Body of pancreas (tissue), 4 donors: Measurements from ENCODE around the gene CEP164. TPM values are rescaled to one million over a fixed set of nuclear protein-coding genes. Genes with fewer than 3 reads are reported as not detected.

Experiments
- ATAC-seq: fragments of 150-250 bp; one replicate; pipeline ENCODE4 v1.9.1; 2016
- DNase-seq, 4 donors: peaks; one replicate each; pipeline ENCODE4 v3.0.0-alpha.2; 2019
- H3K27ac ChIP-seq, 4 donors: fragments of 200-600 bp; sonication (generic); 1 replicate in 3 of 4; 2 replicates in 1 of 4; pipeline versions ENCODE4 v1.5.1 to v1.6.1; 2016 to 2019; ENCODE audit warnings: mild to moderate bottlenecking in 1 of 4, mixed read lengths in 1 of 4, moderate library complexity in 1 of 4
- H3K27me3 ChIP-seq, 2 donors: fragments of 200-600 bp; sonication (generic); one replicate each; pipeline ENCODE4 v1.6.0; 2016; ENCODE audit warnings: mild to moderate bottlenecking in 1 of 2
- H3K36me3 ChIP-seq, 2 donors: fragments of 200-600 bp; sonication (generic); replicated peaks in 1 of 2; 2 replicates each; pipeline ENCODE4 v1.5.1; 2016; ENCODE audit warnings: low read depth in 2 of 2; ENCODE audit not compliant: insufficient read depth in 1 of 2
- H3K4me1 ChIP-seq: fragments of 200-600 bp; sonication (generic); one replicate; pipeline ENCODE4 v1.6.0; 2016
- H3K4me3 ChIP-seq, 2 donors: fragments of 200-600 bp; sonication (generic); 1 replicate in 1 of 2; 2 replicates in 1 of 2; pipeline ENCODE4 v1.5.1; 2016 to 2019
- H3K9me3 ChIP-seq, 3 donors: fragments of 200-600 bp; sonication (generic); 1 replicate in 2 of 3; 2 replicates in 1 of 3; pipeline ENCODE4 v1.5.1; 2016
- CTCF ChIP-seq, 7 experiments: fragments of 450-650 bp in 4 of 7; fragments of 200-600 bp in 3 of 7; sonication (generic) in 3 of 7; IDR thresholded peaks; one replicate each; pipeline ENCODE4 v1.5.1; 2016 to 2019; ENCODE audit warnings: antibody characterized with exemption in 7 of 7
- POLR2A ChIP-seq, 3 donors: fragments of 450-650 bp; IDR thresholded peaks; one replicate each; pipeline ENCODE4 v1.6.1; 2016; ENCODE audit warnings: antibody characterized with exemption in 3 of 3, mild to moderate bottlenecking in 2 of 3
- WGBS, 2 donors: methylation state at CpG; one replicate each; pipeline ENCODE4 v1.1.5; 2017; 5-methylcytosine and 5-hydroxymethylcytosine counted together
- intact Hi-C: fragments of 100-400 bp; cut with DNase I; formaldehyde crosslinking; loops from one replicate; pipeline ENCODE4 v1.15.1; 2023
- total RNA-seq, 2 donors: library from RNA; depleted of rRNA; stranded (reverse); fragments of >200 nt; gene quantifications; one replicate each; pipeline ENCODE4 v1.1.0, GENCODE V29; 2016

CEP164 gene
- total RNA-seq, 2 donors from 2014 or later, result 29.1 to 45.8 TPM

GRCh38 chr11:117328375-117329010 is 839 bp downstream of the CEP164 start:
- H3K4me1 ChIP-seq, result peaks cover 10% of the 10 kb centered on the region
- 7% methylated on average over 15 of the region's 15 CpGs for WGBS, 2 donors
- intact Hi-C loops, result no loop called here
- H3K4me3 ChIP-seq, result peak overlapping the region; percentile 18 to 77
- H3K27me3 ChIP-seq, result no peaks in the 10 kb centered on the region
- no peaks in the 10 kb centered on the region for H3K36me3 ChIP-seq
- no peaks in the 10 kb centered on the region for H3K9me3 ChIP-seq
- ATAC-seq (peak; percentile 33), DNase-seq (peak; percentile 30 to 47 (median 40))
- TF ChIP-seq CTCF (IDR thresholded peaks at IDR 0.05) (peak in 1 of 7 experiments; percentile 11), POLR2A (IDR thresholded peaks at IDR 0.05) (no peak)
- H3K27ac ChIP-seq, result peak overlapping the region; percentile 73 to 94 (median 90)

GRCh38 chr11:117332843-117333242 is 5.2 kb downstream of the CEP164 start:
- H3K4me3 ChIP-seq, result no peak overlapping the region
- no peaks in the 10 kb centered on the region for H3K27me3 ChIP-seq
- TF ChIP-seq CTCF (IDR thresholded peaks at IDR 0.05), result no peak
- no peak for TF ChIP-seq POLR2A (IDR thresholded peaks at IDR 0.05)
- ATAC-seq (no peak), DNase-seq (no peak)
- no peak overlapping the region for H3K27ac ChIP-seq
- intact Hi-C loops, result no loop called here
- H3K4me1 ChIP-seq, result peaks cover 10% of the 10 kb centered on the region
- no peaks in the 10 kb centered on the region for H3K9me3 ChIP-seq
- H3K36me3 ChIP-seq, result no peaks in the 10 kb centered on the region
- WGBS, 2 donors, result 50 to 95% methylated on average over 2 of the region's 2 CpGs

- H3K27me3 ChIP-seq, result no peaks in the 10 kb centered on the region
- H3K27ac ChIP-seq, result no peak overlapping the region
- no peak overlapping the region for H3K4me3 ChIP-seq
- H3K36me3 ChIP-seq, result no peaks in the 10 kb centered on the region
- H3K4me1 ChIP-seq, result peaks cover 7% of the 10 kb centered on the region
- no peak for ATAC-seq
- no peaks in the 10 kb centered on the region for H3K9me3 ChIP-seq
- no peak for DNase-seq
- TF ChIP-seq POLR2A (IDR thresholded peaks at IDR 0.05), result no peak
- no peak for TF ChIP-seq CTCF (IDR thresholded peaks at IDR 0.05)
- intact Hi-C loops, result no loop called here
- 66 to 69% methylated on average over 9 of the region's 9 CpGs for WGBS, 2 donors
These were observed 6.3 kb downstream of the CEP164 start for GRCh38 chr11:117333917-117334316.

- DNase-seq, result no peak
- Histone ChIP-seq H3K9me3 (no peaks in the 10 kb centered on the region), H3K4me3 (no peak overlapping the region), H3K4me1 (no peaks in the 10 kb centered on the region), H3K27ac (no peak overlapping the region), H3K36me3 (no peaks in the 10 kb centered on the region), H3K27me3 (no peaks in the 10 kb centered on the region)
- WGBS, 2 donors, result 87 to 92% methylated on average over 6 of the region's 6 CpGs
- TF ChIP-seq POLR2A (IDR thresholded peaks at IDR 0.05), result no peak
- ATAC-seq, result no peak
- intact Hi-C loops, result no loop called here
These were observed 7.2 kb downstream of the CEP164 start for GRCh38 chr11:117334896-117335295.

- TF ChIP-seq POLR2A (IDR thresholded peaks at IDR 0.05) (no peak), CTCF (IDR thresholded peaks at IDR 0.05) (no peak)
- ATAC-seq, result no peak
- 90 to 94% methylated on average over 5 of the region's 5 CpGs for WGBS, 2 donors
- H3K36me3 ChIP-seq, result peaks cover 0 to 1% of the 10 kb centered on the region in 2 donors
- H3K27me3 ChIP-seq, result no peaks in the 10 kb centered on the region
- H3K9me3 ChIP-seq, result no peaks in the 10 kb centered on the region
- H3K27ac ChIP-seq, result no peak overlapping the region
- H3K4me1 ChIP-seq, result no peaks in the 10 kb centered on the region
- DNase-seq, result no peak
- intact Hi-C loops, result no loop called here
- no peak overlapping the region for H3K4me3 ChIP-seq
These were observed 7.7 kb downstream of the CEP164 start for GRCh38 chr11:117335399-117335798.
